ENCODE data around the gene TNFRSF1A. TPM values are rescaled to one million over a fixed set of nuclear protein-coding genes. Genes with fewer than 3 reads are reported as not detected.

The TNFRSF1A gene
- total and polyA plus RNA-seq, 9 of the 15 experiments (the other 6 are each of a cell fraction or from before 2014, with no cell fraction given) = 0.76 to 43.5 (median 30.0) TPM

DNA sequence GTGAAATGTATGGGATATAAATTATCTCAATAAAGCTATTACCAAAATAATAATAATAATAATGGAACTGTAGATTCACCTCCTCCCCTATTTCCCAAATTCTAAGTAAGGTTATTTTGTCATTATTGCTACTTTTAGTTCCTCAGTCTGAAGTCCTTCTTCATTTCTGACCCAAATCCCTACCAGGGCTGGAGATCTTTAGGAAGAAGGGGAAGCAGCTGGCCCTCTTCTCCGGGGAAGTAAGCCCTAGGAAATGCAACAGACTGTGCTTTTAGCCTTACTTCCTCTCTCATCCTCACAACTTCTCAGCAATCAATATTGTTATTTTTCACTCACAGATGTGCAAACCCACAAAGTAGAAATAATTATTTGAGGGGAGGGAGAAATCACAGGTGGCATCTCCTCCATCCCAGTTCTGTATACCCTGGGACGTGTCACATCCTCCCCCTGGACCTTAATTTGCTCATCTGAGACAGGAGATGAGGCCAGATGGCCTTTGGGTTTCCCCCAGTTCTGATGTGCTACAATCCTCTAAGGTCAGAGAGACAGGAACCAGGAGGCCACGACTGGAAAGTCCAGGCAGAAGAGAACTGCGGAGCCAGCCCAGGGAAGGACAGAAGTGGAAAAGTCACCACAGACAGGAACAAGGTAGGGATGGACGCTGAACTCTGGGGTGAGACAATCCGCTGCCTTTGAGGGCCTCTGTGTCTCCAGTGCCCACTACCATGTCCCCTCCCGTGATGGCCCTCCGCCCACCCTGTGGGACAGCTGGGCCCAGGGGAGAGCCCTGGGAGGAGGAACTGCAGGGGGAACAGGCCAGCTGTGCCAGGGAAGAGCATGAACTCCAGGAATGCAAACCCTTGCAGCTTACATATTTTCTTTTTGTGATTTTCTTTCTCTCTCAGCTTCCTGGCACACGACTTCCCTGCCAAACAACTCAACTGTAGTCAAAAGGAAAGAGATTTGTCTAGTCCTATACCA is 10.6 kb upstream of the TNFRSF1A start (continued):
- TF ChIP-seq IRF2 (CRISPR knock-in tag; IDR thresholded peaks at IDR 0.05) (no peak), BDP1 (IDR thresholded peaks at IDR 0.05; ENCODE audit: insufficient read depth, insufficient read length) (no peak), FOSL1 (tag; conservative IDR thresholded peaks at IDR 0.05) (no peak), NR3C1 (CRISPR knock-in tag; IDR thresholded peaks at IDR 0.05) (no peak), NR4A1 (CRISPR knock-in tag; IDR thresholded peaks at IDR 0.05) (no peak), NR4A1 (tag; IDR thresholded peaks at IDR 0.05) (no peak)

DNA sequence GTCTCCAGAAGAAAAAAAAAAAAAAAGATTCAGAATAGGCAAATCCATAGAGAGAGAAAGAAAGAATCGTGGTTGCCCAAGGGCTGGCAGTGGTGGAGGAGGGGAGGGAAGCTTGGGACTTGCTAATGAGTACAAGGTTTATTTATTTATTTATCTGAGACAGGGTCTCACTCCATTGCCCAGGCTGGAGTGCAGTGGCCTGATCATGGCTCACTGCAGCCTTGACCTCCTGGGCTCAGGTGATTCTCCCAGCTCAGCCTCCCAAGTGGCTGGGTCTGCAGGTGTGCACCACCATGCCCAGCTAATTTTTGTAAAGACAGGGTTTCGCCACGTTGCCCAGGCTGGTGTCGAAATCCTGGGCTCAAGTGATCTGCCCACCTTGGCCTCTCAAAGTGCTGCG is 9.7 kb upstream of the TNFRSF1A start:
- DNase-seq (ENCODE audit: extremely low read depth in 1 of 4, low spot score in 3 of 4) (no peak), FAIRE-seq (no peak), ATAC-seq (no peak)
- H4K20me1 ChIP-seq (replicated peaks; ENCODE audit: control insufficient read depth, insufficient read depth, low read length) = 0 out of 2 replicates have a peak, but pooled peaks cover 6% of the 10 kb centered on the region
- H3K36me3 ChIP-seq (ENCODE audit: control insufficient read depth, insufficient read depth, low read length) = no peaks in the 10 kb centered on the region
- no peaks in the 10 kb centered on the region for H3K9me3 ChIP-seq (replicated peaks; ENCODE audit: control insufficient read depth, insufficient read depth, low read depth, low read length)
- POLR2A ChIA-PET = interaction anchor here (0.5 kb wide), 1 partner anchor 11 kb away, joined by 3 read pairs; no protein-coding TSS in a partner anchor
- H3K79me2 ChIP-seq (ENCODE audit: control insufficient read depth, insufficient read depth, low read length) = no peaks in the 10 kb centered on the region
- H3K27me3 ChIP-seq (ENCODE audit: control insufficient read depth in 2 of 2, insufficient read depth in 2 of 2, low read length in 2 of 2) = peaks cover 0 to 31% of the 10 kb centered on the region in 2 experiments; a peak in 2 of 5 replicates
- H3K27ac ChIP-seq (ENCODE audit: extremely low read depth, low read depth, low read length) = no peak overlapping the region
- intact Hi-C loops (cut with micrococcal nuclease) = no loop called here
- TF ChIP-seq ZNF780A (CRISPR knock-in tag; IDR thresholded peaks at IDR 0.05) = no peak
- TF ChIP-seq, protein P1, sequence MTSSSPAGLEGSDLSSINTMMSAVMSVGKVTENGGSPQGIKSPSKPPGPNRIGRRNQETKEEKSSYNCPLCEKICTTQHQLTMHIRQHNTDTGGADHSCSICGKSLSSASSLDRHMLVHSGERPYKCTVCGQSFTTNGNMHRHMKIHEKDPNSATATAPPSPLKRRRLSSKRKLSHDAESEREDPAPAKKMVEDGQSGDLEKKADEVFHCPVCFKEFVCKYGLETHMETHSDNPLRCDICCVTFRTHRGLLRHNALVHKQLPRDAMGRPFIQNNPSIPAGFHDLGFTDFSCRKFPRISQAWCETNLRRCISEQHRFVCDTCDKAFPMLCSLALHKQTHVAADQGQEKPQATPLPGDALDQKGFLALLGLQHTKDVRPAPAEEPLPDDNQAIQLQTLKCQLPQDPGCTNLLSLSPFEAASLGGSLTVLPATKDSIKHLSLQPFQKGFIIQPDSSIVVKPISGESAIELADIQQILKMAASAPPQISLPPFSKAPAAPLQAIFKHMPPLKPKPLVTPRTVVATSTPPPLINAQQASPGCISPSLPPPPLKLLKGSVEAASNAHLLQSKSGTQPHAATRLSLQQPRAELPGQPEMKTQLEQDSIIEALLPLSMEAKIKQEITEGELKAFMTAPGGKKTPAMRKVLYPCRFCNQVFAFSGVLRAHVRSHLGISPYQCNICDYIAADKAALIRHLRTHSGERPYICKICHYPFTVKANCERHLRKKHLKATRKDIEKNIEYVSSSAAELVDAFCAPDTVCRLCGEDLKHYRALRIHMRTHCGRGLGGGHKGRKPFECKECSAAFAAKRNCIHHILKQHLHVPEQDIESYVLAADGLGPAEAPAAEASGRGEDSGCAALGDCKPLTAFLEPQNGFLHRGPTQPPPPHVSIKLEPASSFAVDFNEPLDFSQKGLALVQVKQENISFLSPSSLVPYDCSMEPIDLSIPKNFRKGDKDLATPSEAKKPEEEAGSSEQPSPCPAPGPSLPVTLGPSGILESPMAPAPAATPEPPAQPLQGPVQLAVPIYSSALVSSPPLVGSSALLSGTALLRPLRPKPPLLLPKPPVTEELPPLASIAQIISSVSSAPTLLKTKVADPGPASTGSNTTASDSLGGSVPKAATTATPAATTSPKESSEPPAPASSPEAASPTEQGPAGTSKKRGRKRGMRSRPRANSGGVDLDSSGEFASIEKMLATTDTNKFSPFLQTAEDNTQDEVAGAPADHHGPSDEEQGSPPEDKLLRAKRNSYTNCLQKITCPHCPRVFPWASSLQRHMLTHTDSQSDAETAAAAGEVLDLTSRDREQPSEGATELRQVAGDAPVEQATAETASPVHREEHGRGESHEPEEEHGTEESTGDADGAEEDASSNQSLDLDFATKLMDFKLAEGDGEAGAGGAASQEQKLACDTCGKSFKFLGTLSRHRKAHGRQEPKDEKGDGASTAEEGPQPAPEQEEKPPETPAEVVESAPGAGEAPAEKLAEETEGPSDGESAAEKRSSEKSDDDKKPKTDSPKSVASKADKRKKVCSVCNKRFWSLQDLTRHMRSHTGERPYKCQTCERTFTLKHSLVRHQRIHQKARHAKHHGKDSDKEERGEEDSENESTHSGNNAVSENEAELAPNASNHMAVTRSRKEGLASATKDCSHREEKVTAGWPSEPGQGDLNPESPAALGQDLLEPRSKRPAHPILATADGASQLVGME (CRISPR knock-in tag; IDR thresholded peaks at IDR 0.05) = no peak
- H3K9ac ChIP-seq (ENCODE audit: insufficient read depth in 1 of 2, low read depth in 2 of 2, low read length in 2 of 2) = no peak overlapping the region
- no peaks in the 10 kb centered on the region; a peak in 1 of 5 replicates for H3K4me1 ChIP-seq (replicated peaks in 1 of 2; ENCODE audit: control insufficient read depth in 2 of 2, insufficient read depth in 2 of 2, low read length in 2 of 2)
- WGBS (ENCODE audit: insufficient coverage, low coverage, missing lambda C conversion rate) = 29% methylated on average over 4 of the region's 5 CpGs
- no TSS peak for BruUV-seq (replicated peaks)
- H3K4me2 ChIP-seq (ENCODE audit: insufficient read depth, low read length) = no peak overlapping the region
- H3K4me3 ChIP-seq = no peak overlapping the region
- in situ Hi-C loops (cut with MboI) = no loop called here
- no peaks in the 10 kb centered on the region for H3K9me1 ChIP-seq (ENCODE audit: control insufficient read depth, insufficient read depth, low read length)
- H2AFZ ChIP-seq (ENCODE audit: low read depth, low read length) = no peak overlapping the region
- CTCF ChIA-PET (ENCODE audit: low intra/inter-chr PET ratio) = no interaction called here

Measured in K562 (cell line).